Mesenchymal stem cell (in vitro differentiated cells and primary cell): ENCODE data around the gene CBR4.

Source experiments
- DNase-seq: peaks from one replicate; pipeline ENCODE4 v3.0.0-alpha.2; 2013
- H2AFZ ChIP-seq: one replicate; pipeline ENCODE4 v1.6.1; 2013; ENCODE audit warnings: low read depth, mild to moderate bottlenecking, control low read depth, inconsistent platforms, low read length, moderate library complexity
- H2AK5ac ChIP-seq: 2 replicates; pipeline ENCODE4 v1.6.1; 2013; ENCODE audit warnings: low read length, moderate library complexity, mild to moderate bottlenecking, inconsistent platforms; ENCODE audit not compliant: severe bottlenecking
- H2BK120ac ChIP-seq: one replicate; pipeline ENCODE4 v1.6.1; 2013; ENCODE audit warnings: low read depth, mild to moderate bottlenecking, inconsistent platforms, low read length, moderate library complexity
- H2BK12ac ChIP-seq, 2 experiments: one replicate each; pipeline ENCODE4 v1.6.1; 2013; ENCODE audit warnings: inconsistent platforms in 2 of 2, low read length in 2 of 2, mild to moderate bottlenecking in 2 of 2, moderate library complexity in 2 of 2, control low read depth in 1 of 2
- H2BK15ac ChIP-seq: one replicate; pipeline ENCODE4 v1.6.1; 2013; ENCODE audit warnings: mild to moderate bottlenecking, low read depth, inconsistent platforms; ENCODE audit not compliant: poor library complexity, severe bottlenecking
- H2BK5ac ChIP-seq: 2 replicates; pipeline ENCODE4 v1.6.1; 2013; ENCODE audit warnings: low read depth, mild to moderate bottlenecking, low read length, control low read depth, inconsistent platforms; ENCODE audit not compliant: poor library complexity, severe bottlenecking
- H3K14ac ChIP-seq, 2 experiments: one replicate each; pipeline ENCODE4 v1.6.1; 2013; ENCODE audit warnings: inconsistent platforms in 2 of 2, low read length in 2 of 2, control low read depth in 1 of 2, mild to moderate bottlenecking in 1 of 2, moderate library complexity in 1 of 2
- H3K18ac ChIP-seq, 2 experiments: one replicate each; pipeline ENCODE4 v1.6.1; 2013; ENCODE audit warnings: inconsistent platforms in 2 of 2, low read length in 2 of 2, control low read depth in 1 of 2, low read depth in 1 of 2, mild to moderate bottlenecking in 1 of 2
- H3K23ac ChIP-seq, 2 experiments: one replicate each; pipeline ENCODE4 v1.6.1; 2013; ENCODE audit warnings: inconsistent platforms in 2 of 2, low read length in 2 of 2, mild to moderate bottlenecking in 2 of 2, moderate library complexity in 2 of 2, control low read depth in 1 of 2
- H3K27ac ChIP-seq: 2 replicates; pipeline ENCODE4 v1.5.1; 2013; ENCODE audit warnings: mild to moderate bottlenecking, moderate library complexity, low read length, control low read depth, inconsistent platforms; ENCODE audit not compliant: poor library complexity, severe bottlenecking
- H3K27me3 ChIP-seq, 2 experiments: 2 replicates each; pipeline versions ENCODE4 v1.6.1 to v1.7.0; 2013; ENCODE audit warnings: low read length in 2 of 2, mild to moderate bottlenecking in 2 of 2, moderate library complexity in 2 of 2, control low read depth in 1 of 2, inconsistent platforms in 1 of 2; ENCODE audit not compliant: control insufficient read depth in 1 of 2, insufficient read depth in 1 of 2
- H3K36me3 ChIP-seq, 2 experiments: 2 replicates each; pipeline versions ENCODE4 v1.6.1 to v1.7.0; 2013; ENCODE audit warnings: low read length in 2 of 2, control low read depth in 1 of 2, inconsistent platforms in 1 of 2, low read depth in 1 of 2, mild to moderate bottlenecking in 1 of 2; ENCODE audit not compliant: insufficient read depth in 2 of 2, control insufficient read depth in 1 of 2
- H3K4ac ChIP-seq, 2 experiments: one replicate each; pipeline ENCODE4 v1.6.1; 2013; ENCODE audit warnings: inconsistent platforms in 2 of 2, low read length in 2 of 2, mild to moderate bottlenecking in 2 of 2, moderate library complexity in 2 of 2, control low read depth in 1 of 2, low read depth in 1 of 2
- H3K4me1 ChIP-seq: 2 replicates; pipeline ENCODE4 v1.6.1; 2013; ENCODE audit warnings: low read depth, low read length, control low read depth; ENCODE audit not compliant: control insufficient read depth, insufficient read depth
- H3K4me2 ChIP-seq: 2 replicates; pipeline ENCODE4 v1.6.1; 2013; ENCODE audit warnings: low read length, mild to moderate bottlenecking, inconsistent platforms; ENCODE audit not compliant: poor library complexity, severe bottlenecking
- H3K4me3 ChIP-seq, 2 experiments: 2 replicates each; pipeline versions ENCODE4 v1.5.1 to v1.7.0; 2013; ENCODE audit warnings: low read length in 2 of 2, mild to moderate bottlenecking in 2 of 2, control low read depth in 1 of 2, low read depth in 1 of 2; ENCODE audit not compliant: insufficient read depth in 1 of 2
- H3K79me1 ChIP-seq: replicated peaks from 2 replicates; pipeline ENCODE4 v1.6.1; 2013; ENCODE audit warnings: mild to moderate bottlenecking, control low read depth, low read length, inconsistent platforms; ENCODE audit not compliant: poor library complexity, severe bottlenecking
- H3K9ac ChIP-seq: 2 replicates; pipeline ENCODE4 v1.7.0; 2013; ENCODE audit warnings: mild to moderate bottlenecking, low read length, moderate library complexity
- H3K9me3 ChIP-seq: 2 replicates; pipeline ENCODE4 v1.7.0; 2013; ENCODE audit warnings: mild to moderate bottlenecking, low read length; ENCODE audit not compliant: control insufficient read depth
- H4K8ac ChIP-seq: one replicate; pipeline ENCODE4 v1.6.1; 2013; ENCODE audit warnings: inconsistent platforms, mild to moderate bottlenecking, low read length, moderate library complexity
- H4K91ac ChIP-seq: one replicate; pipeline ENCODE4 v1.6.1; 2013; ENCODE audit warnings: mild to moderate bottlenecking, low read length, inconsistent platforms
- WGBS: methylation state at CpG from one replicate; pipeline ENCODE4 v1.1.7; 2013; ENCODE audit warnings: mixed read lengths; 5-methylcytosine and 5-hydroxymethylcytosine counted together

CBR4 gene

DNA sequence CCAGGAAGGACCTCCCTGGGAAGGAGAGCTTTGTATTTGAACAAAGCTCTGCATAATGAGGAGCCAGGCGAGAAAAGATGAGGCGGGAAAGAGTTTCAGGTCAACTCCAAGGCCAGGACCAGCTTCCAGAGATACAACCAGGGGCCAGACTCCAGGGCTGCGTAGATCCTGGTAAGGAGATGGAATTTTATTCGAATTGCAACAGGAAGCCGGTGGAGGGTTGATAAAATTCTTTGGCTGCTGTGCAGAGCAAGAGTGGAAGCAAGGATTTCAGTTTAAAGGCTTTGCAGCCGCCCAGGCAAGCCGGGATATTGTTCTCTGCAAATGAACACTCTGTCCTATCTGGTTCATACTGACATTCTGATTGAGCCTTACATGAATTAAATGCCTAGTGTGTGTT lies 40.2 kb upstream of the CBR4 start:
- Histone ChIP-seq H3K9me3 (no peaks in the 10 kb centered on the region), H3K36me3 (no peaks in the 10 kb centered on the region), H3K14ac (no peak overlapping the region), H3K27me3 (no peaks in the 10 kb centered on the region), H2BK15ac (no peak overlapping the region), H2BK12ac (no peak overlapping the region), H3K18ac (no peak overlapping the region), H2BK5ac (no peak overlapping the region), H3K9ac (no peak overlapping the region), H2BK120ac (no peak overlapping the region), H4K8ac (no peak overlapping the region), H2AK5ac (no peak overlapping the region), H3K23ac (no peak overlapping the region), H3K4ac (no peak overlapping the region), H2AFZ (no peak overlapping the region), H3K79me1 (no peaks in the 10 kb centered on the region), H3K27ac (no peak overlapping the region), H3K4me1 (no peaks in the 10 kb centered on the region), H4K91ac (no peak overlapping the region), H3K4me2 (no peak overlapping the region), H3K4me3 (no peak overlapping the region)
- no peak for DNase-seq
- 95% methylated on average over 6 of the region's 7 CpGs for WGBS

DNA sequence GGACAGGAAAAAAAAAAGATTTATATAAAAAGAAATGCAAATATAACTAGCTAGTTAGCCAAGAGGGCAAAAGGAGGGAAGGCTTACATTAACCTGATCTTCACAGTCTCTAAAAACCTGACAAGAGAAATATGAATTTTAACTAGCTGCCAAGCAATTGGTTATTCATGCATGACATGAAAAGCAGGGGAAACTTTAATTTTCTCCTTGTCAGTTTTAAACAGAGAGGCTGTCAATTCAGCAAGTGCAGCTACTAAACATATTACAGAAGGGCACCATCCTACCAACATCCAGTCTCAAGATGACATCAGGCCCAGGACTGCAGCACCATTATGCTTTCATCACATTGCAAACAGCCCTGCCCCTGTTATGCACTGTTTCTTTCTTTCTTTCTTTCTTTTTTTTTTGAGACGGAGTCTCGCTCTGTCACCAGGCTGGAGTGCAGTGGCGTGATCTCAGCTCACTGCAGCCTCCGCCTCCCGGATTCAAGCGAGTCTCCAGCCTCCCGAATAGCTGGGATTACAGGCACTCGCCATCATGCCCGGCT lies 38.9 kb upstream of the CBR4 start:
- Histone ChIP-seq H3K9ac (no peak overlapping the region), H3K9me3 (no peaks in the 10 kb centered on the region), H3K23ac (no peak overlapping the region), H4K8ac (no peak overlapping the region), H3K36me3 (no peaks in the 10 kb centered on the region), H3K27me3 (no peaks in the 10 kb centered on the region), H3K4me3 (no peak overlapping the region), H3K18ac (no peak overlapping the region), H3K14ac (no peak overlapping the region), H2AFZ (no peak overlapping the region), H3K4me1 (no peaks in the 10 kb centered on the region), H2BK120ac (no peak overlapping the region), H2BK12ac (no peak overlapping the region), H4K91ac (no peak overlapping the region), H2AK5ac (no peak overlapping the region), H2BK5ac (no peak overlapping the region), H2BK15ac (no peak overlapping the region), H3K4ac (no peak overlapping the region), H3K4me2 (no peak overlapping the region), H3K79me1 (no peaks in the 10 kb centered on the region), H3K27ac (no peak overlapping the region)
- WGBS, result 97% methylated on average over 9 of the region's 9 CpGs
- no peak for DNase-seq

- H3K4me2 ChIP-seq, result no peak overlapping the region
- no peak overlapping the region for H3K9ac ChIP-seq
- H2BK5ac ChIP-seq, result no peak overlapping the region
- H4K8ac ChIP-seq, result no peak overlapping the region
- no peak overlapping the region for H2BK15ac ChIP-seq
- no peak overlapping the region for H3K4me3 ChIP-seq
- no peaks in the 10 kb centered on the region for H3K27me3 ChIP-seq
- H3K36me3 ChIP-seq, result no peaks in the 10 kb centered on the region
- no peaks in the 10 kb centered on the region for H3K79me1 ChIP-seq
- H2BK120ac ChIP-seq, result no peak overlapping the region
- H3K27ac ChIP-seq, result no peak overlapping the region
- no peak overlapping the region for H3K14ac ChIP-seq
- no peak overlapping the region for H2BK12ac ChIP-seq
- no peak overlapping the region for H3K4ac ChIP-seq
- no peaks in the 10 kb centered on the region for H3K9me3 ChIP-seq
- no peak overlapping the region for H2AFZ ChIP-seq
- H3K18ac ChIP-seq, result no peak overlapping the region
- H4K91ac ChIP-seq, result no peak overlapping the region
- H2AK5ac ChIP-seq, result no peak overlapping the region
- DNase-seq, result no peak
- no peaks in the 10 kb centered on the region for H3K4me1 ChIP-seq
- H3K23ac ChIP-seq, result no peak overlapping the region
- 79% methylated on average over 4 of the region's 4 CpGs for WGBS
These were observed 37.9 kb upstream of the CBR4 start for GRCh38 chr4:169047956-169048355.

- Histone ChIP-seq H3K4me1 (no peaks in the 10 kb centered on the region), H2BK5ac (no peak overlapping the region), H2AFZ (no peak overlapping the region), H3K27ac (no peak overlapping the region), H3K4ac (no peak overlapping the region), H3K9me3 (no peaks in the 10 kb centered on the region), H3K27me3 (no peaks in the 10 kb centered on the region), H2AK5ac (no peak overlapping the region), H3K23ac (no peak overlapping the region), H3K18ac (no peak overlapping the region), H4K8ac (no peak overlapping the region), H2BK15ac (no peak overlapping the region), H3K36me3 (no peaks in the 10 kb centered on the region), H3K14ac (no peak overlapping the region), H3K9ac (no peak overlapping the region), H4K91ac (no peak overlapping the region), H2BK12ac (no peak overlapping the region), H3K4me2 (no peak overlapping the region), H3K79me1 (no peaks in the 10 kb centered on the region), H3K4me3 (no peak overlapping the region), H2BK120ac (no peak overlapping the region)
- no peak for DNase-seq
- 71% methylated on average over 15 of the region's 15 CpGs for WGBS
These were observed 36.0 kb upstream of the CBR4 start for GRCh38 chr4:169045862-169046584.
